HG03460 (cell line): ENCODE results near the gene ZBED4.
A peak's percentile ranks its signal among the peaks of the same experiment; 100 is the strongest.
"Not testable (repeated sequence)": the region's sequence is repeated elsewhere in the genome, so short reads cannot be mapped to it uniquely, and the experiment has no call there.

Experiments
- ATAC-seq: cut with Tn5 transposase; IDR thresholded peaks from one replicate; pipeline ENCODE4 v1.9.1; 2021; ENCODE audit not compliant: unreplicated experiment

ZBED4 gene

DNA sequence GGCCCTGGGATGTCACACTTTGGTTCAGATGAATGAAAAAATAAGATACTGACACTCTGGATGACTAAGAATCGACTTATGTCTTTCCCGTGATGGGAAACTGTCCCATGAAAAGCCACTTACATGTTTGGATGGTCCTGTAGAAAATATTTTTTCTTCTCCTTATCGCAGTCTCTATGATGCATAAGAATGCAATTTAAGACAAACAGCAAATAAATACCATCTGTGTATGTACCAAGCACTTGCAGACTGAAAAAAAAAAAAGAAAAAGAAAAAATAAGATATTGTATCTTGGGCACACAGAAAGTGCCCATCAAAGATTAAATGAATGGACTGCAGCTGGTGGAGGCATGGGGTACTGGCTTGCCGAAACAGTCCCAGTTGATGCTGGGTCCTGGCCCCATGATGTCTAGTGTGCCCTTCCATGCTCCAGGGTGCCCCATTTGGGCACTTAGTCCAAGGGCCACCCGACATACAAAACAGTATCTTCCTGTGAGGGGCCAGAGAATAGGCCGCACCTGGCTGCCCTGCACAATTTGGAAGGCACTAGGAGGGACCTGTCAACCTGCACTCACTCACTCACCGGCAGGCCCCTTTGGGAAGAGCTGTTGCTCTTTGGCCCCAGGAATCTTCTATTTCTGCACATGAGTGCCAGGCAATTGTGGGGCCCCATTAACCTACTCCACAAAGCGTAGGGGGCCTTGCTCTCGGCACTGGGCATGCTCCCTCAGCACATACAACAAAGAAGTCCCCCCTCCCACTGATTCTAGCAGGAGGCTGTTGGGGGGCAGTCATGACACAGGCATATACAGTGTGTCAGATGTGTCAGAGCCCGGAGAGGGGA, 2.5 kb upstream of the ZBED4 start:
- no peak for ATAC-seq

DNA sequence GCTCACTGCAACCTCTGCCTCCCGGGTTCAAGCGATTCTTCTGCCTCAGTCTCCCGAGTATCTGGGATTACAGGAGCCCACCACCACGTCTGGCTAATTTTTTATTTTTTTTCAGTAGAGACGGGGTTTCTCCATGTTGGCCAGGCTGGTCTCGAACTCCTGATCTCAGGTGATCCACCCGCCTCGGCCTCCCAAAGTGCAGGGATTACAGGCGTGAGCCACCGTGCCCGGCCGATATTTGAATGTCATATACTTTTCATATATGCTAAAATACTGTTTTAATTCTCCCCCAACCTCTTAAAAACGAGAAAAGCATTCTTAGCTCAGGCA, 1.1 kb upstream of the ZBED4 start:
- not testable (repeated sequence) for ATAC-seq

DNA sequence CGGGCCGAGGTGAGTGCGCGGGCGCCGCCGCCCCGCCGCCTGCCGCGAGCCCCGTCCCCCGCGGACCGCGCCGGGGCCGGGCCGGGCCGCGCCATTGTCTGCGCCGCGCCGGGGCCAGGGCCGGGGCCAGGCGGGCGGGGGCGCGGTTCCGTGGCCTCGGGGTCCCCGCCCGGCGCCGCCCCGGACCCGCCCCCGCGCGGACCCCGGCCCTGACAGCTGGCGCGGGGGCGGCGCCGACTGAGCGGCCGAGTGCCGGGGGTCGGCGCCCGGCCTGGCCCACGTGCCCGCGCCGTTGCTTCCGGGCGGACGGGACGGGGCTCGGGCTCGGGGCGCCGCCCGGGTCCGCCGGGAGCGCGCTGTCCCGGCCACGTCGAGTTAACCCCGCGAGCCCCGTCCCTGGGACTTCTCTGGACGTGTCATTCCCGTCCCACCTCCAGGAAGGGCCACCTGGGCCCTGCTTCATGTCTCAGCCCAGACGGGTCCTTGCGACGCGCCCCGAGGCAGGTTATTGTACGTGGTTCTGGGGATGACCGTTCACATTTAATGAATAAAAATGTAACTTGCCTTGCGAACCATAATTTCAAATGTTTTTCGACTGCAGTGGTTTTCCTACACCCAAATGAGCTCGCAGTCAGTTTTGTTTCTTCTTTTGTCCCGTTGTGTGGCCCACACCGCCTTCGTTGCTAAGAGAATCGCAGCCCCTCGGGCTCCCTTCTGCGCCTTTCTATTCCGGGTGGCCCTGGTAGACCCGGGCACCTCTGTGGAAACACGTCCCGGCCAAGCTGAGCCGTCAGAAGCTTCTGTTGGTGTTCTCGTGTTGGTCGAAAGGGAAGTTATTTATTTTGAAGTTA, 562 bp downstream of the ZBED4 start:
- ATAC-seq = peak; percentile 20

DNA sequence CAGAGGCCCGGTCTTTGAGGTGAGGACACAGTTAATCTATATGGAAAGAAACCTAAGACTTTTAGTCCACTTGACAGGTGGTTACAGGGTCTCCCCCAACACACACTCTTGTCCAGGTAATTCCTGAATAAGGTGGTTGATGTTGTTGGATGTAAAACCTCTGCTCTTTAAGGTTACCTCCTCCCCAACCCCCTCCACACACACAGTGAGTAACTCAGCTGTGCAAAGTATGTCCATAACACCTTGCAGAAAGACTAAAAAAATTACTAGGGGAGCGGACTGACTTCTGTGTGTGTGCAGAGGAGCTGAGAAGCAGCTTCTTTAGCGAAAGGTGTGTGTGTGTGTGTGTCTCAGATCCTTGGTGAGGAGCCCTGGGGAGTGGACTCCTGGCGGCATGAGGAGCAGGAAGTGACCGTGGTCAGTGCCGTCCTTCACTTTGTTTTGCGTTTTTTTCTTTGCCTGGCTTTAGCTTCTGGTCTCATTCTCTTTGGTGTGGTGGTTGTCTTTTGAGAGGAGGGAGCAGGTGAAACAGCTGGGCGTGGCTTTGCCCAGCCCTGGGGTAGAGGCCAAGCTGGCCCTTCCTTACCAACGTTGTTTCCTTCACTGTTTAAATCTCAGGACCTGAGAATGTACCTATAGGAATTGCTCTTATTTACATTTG, 1.7 kb downstream of the ZBED4 start:
- no peak for ATAC-seq

DNA sequence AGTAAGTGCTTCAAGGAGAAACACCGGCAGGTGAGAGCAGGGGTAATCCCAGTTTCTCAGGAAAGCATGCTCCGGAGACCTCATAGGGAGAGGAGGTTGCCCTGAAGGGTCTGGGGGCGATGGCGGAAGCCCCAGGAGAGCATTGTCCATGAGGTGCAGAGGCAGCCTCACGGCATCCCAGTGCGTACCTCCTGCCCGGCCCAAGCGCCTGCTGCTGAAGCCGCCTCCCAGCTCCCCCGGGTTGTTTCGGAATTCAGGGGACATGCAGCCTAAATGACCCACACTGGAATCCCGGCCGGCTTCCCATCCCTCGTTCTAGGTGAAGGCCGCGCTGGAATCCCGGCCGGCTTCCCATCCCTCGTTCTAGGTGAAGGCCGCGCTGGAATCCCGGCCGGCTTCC, 2.7 kb downstream of the ZBED4 start:
- no peak for ATAC-seq

DNA sequence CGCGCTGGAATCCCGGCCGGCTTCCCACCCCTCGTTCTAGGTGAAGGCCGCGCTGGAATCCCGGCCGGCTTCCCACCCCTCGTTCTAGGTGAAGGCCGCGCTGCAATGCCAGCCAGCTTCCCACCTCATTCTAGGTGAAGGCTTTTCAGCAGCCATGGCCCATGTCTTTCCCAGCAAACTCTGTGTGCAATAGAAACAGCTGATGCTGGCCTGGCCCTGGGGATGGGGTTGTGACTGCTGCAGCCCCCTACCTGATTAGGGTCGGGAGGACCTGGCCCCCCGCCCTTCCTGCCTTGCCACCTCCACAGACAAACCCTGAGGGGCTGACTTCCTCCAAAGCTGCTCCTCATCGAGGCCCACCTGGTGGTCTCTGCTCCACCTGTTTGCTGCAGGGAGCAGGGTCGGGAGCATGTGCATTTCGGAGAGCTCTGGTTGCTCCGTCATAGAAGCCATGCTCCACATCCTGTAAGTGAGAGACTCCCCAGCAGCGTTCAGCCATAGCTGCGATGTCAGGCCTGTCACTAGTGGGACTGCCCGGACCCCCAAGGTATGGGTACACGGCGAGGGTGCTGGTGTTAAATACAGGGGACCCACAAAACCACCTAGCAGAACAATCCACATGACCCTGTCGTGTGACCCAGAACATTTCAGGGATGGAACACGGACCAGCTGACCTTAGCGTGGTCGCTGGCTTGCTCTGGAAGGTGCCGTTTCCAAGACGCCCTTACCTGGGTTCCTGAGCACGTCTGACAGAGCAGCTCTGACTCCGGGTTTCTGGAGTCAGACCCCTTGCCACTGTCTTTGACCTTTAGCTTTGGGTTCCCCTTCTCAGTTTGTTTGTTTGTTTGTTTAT, 3.3 kb downstream of the ZBED4 start:
- no peak for ATAC-seq

DNA sequence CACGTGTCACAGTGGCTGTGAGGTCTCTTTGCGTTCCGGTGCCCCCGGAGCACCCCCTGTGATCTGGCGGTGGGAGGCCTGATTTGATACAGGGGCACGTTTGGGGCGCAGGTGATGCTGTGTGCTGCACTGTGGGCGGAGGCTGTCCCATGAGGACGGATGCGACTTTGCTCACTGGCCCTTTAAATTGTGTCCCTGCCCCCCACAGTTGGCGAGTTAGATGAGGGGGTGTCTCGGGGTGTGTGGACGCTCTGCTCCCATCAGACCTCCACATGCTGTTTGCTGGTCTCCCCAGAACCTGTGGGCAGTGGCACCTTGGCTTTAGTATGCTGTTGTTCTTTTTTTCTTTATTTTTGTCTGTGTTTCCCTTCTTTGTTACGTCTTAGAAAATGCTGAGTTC, 5.2 kb downstream of the ZBED4 start:
- no peak for ATAC-seq

DNA sequence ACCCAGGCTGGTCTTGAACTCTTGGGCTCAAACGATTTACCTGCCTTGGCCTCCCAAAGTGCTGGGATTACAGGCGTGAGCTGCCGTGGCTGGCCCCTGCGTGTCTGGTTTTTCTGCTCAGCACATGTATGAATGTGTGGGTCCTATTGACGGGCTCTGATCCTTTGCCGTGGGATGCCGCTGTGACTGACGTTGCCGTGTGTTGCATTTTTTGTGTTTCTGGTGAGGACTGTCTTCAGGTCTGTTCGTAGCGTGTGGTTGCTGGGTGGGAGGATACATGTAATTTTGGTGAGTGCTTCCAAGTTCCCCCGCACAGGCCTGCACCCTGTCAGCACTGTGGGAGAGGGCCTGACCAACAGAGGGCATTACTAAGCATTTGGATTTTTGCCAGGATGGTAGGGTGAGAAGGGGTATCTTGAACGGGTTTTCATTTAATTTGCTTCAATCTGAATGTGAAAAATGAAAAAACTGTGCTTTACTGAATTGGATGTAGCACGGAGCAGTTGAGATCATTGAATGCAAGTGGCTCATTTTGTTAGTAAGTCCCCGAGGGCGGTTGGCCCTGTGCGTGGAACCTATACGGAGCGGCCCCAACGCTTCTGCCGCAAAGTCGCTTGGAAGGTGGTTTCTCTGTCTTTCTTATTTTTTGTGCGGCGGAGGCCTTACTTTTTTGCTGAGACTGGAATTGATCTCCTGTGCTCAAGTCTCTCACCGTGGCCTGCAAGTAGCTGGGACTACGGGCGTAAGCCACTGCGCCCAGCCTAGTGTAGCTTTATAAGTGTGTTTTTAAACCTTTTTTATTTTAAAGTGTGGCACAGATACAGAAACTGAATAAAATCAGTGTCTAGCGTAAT, 8.2 kb downstream of the ZBED4 start:
- ATAC-seq = no peak

DNA sequence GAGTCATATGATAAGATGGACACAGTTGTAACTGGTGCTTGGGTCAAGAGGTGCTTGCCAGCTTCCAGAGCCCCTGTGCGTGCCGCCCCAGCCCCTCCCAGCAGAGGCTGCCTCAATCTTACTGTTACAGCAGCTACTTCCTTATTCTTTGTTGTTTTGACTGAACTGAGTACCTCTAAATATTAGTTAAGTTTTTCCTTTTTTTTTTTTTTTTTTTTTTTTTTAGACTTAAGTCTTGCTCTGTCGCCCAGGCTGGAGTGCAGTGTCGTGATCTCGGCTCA, 8.8 kb downstream of the ZBED4 start:
- ATAC-seq = no peak

DNA sequence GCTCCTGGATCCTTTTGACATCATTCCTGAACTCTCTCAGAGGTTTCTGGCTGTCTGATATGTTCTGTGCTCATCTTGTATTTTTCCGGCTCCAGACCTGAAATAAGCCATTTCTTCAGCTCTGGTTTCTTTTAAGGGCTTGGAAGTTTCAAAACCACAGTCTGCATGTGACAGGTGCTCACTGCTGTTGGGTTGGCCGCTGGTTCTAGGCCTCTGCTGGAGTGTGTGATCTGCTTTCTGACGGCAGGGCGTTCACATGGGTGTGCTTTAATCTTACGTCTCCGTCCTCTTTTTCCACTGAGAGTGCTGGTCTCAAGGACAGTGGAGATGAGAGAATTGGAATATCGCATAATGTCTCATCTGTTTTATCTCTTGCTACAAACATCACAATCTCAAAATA, 10.3 kb downstream of the ZBED4 start:
- no peak for ATAC-seq

DNA sequence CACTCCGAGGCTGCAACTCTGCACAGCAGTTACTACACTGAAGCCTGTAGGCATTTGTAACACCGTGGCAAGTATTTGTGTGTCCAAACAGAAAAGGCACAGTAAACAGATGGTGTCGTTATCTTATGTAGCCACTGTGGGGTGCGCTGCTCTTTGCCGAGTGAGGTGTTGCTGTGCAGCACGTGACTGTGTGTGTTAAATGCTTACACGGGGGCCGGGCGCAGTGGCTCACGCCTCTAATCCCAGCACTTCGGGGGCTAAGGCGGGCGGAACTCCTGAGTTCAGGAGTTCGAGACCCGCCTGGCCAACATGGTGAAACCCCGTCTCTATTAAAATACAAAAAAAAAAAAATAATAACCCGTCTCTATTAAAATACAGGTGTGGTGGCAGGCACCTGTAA, 11.5 kb downstream of the ZBED4 start:
- ATAC-seq = no peak

DNA sequence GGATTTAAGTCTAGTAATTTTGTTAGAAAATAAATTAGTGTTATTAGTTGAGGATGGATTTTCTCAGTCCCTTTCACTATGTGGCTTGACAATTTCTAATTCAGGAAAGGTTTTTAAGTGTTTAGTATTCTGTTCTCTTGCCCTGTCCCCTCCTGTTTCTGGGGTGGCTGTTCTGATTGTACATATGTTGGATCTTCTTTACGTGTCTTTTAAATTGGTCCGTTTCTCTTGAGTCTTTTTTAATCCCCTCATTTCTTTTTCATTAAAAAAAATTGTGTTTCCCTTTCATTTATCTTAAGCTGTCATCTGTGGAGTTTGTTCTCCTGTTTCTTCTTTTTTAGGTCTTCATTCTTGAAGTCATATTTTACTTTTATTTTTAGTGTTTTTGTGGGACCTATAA, 12.5 kb downstream of the ZBED4 start:
- ATAC-seq = no peak

DNA sequence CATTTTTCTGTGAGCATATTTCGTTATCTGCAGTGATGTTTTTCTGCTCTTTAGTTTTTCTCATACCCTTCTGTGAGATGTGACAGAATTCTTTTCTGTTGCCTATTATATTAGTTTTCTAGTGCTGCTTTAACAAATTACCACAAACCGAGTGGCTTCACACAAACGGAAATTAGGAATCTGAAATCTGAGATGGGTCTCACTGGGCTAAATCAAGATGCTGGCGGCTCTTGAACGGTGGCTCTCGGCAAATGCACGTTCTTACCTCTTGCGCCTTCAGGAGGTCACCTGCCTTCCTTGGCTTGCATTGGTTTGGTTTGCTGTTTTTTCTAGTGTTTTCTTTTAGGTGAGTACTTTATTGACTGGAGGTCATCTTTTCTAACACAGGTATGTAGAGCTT, 13.0 kb downstream of the ZBED4 start:
- ATAC-seq = no peak

DNA sequence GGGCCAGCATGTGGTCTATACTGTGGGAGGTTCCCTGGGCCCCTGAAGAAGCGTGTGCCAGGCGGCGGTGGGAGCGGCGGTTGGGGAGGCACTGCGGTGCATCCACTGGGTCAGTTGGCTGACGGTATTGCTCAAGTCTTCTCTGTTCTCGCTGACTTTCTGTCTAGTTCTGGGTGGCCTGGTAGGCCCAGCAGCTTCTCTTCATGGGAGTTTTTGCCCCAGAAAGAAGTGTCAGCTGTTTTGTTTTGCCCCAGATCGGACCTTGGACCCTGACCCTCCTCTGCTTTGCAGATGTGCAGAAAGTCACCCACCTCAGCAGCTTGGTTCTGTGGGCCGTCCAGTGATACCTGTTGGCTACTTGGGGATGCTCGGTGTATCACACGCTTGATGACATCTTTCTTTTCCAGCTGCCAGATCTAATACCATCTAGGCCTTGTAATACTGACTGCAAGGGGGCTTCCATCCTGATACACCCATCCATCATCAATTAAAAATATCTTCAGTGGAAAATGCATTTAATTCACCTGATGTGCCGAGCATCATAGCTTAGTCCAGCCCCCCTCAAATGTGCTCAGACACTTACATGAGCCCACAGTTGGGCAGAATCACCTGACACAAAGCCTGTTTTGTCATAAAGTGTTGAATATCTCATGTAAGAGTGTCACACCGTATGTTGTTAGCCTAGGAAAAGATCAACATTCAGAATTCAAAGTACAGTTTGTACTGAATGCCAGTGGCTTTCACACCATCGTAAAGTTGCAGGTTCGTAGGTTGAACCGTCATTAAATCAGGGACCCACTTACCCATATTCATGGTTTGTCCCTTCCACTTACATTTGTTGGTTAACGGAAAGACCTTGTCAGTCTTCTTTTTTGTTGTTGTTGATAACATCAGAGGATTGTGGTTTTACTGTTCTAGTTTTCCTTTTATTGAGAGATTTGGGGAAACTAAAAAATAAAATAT, 13.9 kb downstream of the ZBED4 start:
- ATAC-seq = no peak

DNA sequence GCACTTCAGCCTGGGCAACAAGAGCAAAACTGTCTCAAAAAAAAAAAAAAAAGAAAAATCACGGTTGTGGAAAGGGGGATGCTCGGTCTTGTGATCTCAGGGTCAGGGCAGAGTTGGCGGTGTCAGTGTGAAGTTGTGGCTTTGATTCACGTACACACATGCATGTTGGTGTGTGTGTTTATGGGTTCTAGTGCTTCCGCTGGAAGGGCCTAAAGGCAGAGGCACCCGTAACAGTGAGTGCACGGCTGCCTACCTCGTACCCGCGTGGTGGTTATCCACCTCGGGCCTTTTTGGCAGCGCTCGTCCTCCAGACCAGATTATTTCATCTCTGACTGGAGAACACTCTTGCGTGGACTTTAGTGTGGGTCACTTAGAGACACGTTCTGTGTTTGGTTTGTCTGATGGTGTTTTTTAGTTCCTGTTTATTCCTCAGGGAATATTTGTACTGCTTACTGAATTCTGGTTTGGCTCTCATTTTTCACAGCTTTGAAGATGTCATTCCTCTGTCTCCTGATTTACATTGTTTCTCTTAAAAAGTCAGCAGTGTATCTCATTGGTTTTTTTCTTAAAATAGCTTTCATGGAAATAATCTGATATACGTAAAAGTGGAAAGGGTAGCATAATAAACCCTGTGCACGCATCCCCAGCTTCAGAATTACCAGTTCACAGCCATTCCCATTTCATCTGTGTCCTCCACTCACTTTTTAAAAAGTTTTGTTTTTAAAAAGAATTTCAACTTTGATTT, 15.6 kb downstream of the ZBED4 start:
- ATAC-seq = no peak

DNA sequence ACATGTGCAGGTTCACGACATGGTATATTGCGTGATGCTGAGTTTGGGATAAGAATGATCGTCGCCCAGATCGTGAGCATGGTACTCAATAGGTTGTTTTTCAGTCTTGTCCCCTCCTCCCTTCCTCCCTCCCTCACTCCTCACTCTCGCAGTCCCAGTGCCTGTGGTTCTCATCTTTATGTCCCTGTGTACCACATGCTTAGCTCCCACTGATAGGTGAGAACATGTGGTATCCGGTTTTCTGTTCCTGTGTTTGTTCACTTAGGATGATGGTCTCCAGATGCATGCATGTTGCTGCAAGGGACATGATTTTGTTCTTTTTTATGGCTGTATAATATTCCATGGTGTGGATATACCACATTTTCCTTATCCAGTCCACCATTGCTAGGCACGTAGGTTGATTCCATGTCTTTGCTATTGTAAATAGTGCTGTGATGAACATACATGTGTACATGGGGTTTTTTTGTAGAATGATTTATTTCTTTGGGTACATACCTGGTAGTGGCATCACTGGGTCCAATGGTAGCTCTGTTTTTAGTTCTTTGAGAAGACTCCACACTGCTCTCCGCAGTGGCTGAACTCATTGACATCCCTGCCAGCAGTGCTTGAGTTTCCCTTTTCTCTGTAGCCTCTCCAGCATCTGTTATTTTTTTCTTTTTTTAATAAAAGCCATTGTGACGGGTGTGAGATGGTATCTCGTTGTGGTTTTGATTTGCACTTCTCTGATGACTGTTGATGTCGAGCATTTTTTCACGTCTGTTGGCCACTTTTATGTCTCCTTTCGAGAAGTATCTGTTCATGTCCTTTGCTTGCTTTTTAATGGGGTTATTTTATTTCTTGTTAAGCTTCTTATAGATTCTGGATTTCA, 16.4 kb downstream of the ZBED4 start:
- ATAC-seq = no peak

DNA sequence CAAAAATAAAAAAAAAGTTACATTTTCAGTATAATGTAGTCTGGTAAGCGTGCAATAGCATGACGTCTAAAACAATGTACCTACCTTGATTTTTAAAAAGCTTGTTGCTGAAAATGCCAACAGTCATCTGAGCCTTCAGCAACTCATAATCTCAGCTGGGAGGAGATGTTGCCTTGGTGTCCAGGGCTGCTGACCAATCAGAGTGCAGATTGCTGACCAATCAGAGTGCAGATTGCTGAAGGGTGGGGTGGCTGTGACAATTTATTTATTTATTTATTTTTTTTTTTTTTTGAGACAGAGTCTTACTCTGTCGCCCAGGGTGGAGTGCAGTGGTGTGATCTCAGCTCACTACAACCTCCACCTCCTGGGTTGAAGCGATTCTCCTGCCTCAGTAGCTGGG, 17.8 kb downstream of the ZBED4 start:
- ATAC-seq = no peak

DNA sequence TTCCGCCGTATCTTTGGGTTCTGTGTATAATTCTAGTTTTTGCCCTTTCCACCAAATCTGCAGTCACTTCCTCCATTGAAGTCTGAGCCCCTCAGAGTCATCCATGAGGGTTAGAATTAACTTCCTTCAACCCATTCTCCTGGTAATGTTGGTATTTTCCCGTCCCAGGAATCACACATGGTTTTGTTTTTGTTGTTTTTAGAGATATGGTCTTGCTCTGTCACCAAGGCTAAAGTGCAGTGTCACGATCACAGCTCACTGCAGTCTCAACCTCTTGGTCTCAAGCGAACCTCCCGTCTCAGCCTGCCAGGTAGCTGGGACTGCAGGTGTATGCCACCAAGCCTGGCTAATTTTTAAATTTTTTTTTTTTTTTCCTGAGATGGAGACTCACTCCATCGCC, 18.7 kb downstream of the ZBED4 start:
- ATAC-seq = no peak
